ENCODE results near the gene NRG2.

Gene NRG2

DNA sequence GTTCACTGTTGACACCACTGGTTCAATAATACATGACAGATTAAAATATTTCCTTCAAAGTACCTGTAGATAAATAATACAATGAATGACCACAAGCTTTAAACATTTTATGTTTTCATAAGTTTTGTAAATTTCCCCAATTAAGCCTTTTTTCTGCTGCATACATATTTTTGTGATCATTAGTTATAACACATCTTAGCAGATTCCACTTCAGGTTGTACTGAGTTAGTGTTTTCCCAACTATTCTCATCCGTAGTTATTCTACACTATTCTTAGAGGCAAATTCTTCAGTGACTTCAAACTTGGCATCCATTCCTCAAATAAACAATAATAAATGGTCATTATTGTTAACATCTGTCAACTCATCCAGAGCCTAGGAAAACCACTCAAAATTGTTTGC is 100.9 kb downstream of the NRG2 start:
- no peak for DNase-seq (ENCODE audit: low read depth)

DNA sequence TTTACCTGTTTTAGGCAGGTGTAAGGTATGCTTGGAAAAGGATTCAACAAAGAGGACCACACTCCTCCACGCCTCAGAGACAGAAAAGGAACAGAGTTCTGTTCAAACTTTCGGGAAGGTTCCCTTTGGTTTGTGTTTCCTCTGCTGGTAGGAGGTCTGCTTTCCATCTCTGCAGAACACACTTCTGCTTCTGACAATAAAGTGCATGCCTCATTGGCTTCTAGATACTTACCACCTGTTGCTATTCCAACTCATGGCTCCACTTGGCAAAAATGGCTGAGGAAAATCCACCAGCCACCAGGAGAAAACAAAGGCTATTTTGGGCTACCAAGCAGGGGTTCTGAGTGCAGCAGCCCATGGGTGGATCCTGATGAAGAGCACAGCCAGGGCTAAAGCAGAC is 112.7 kb downstream of the NRG2 start:
- DNase-seq (ENCODE audit: low read depth) = no peak

- no peak for DNase-seq (ENCODE audit: low read depth)
Measured at GRCh38 chr5:139926797-139927503, 116.1 kb downstream of the NRG2 start.

DNA sequence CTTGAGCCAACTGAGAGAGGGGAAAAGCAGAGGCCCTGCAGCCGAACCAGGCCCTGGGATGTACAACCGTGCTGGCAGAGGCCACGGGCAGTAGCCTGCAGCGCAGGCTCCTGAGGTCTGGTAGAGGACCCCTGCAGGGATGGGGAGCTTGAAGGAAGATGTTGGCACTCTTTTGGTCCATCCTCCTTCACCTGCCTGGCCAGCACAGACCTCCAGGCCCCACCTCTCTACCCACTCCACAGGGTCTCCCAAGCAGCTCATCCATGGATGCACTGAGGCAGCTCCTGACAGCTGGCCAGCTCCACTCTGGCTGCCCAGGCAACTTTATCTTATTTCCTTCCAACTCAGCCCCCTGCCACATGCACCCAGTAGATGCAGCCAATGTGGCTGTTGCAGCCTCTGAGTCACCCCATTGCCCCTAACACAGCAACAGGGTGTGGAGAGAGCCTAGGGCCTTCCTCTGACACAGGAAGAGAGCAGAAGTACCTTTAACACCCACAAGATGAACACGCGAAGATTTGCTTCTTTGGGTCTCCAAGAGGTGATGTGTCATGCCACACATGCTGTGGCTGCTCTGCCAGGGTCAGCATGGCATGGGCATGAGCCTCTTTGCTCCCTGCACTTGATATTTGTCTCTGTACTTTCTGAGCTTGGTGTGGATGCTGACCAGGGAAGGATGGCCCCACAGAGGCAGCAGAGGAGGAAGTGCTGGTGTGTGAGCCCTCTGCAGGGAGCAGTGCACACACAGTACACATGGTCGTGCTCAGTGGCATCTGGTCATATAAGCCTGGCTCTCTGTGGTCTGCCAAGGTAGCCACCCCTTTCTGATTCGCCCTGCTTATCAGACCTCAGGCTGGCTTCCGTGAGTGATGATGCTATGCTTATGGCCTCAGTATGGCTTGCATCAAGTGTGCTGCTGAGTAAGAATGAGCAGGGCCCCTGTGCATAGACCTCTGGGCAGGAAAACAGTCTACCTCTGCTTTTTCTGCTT is 117.2 kb downstream of the NRG2 start:
- no peak for DNase-seq (ENCODE audit: low read depth)

DNA sequence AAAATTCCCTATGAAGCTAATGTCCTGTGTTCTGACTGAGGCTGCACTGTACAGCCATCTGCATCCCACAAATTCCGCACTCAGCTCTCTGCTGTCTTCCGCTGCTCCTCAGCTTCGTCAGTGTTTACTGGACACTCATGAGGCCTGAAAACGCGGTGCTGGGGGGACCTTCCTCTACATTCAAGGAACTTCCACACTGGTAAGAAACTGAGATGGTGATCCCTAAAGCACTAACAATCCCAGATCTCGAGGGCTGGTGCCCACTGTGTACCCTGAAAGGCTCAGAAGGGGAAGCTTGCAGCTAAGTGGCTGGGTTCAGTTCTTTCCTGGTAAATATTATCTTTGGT is 117.9 kb downstream of the NRG2 start:
- no peak for DNase-seq (ENCODE audit: low read depth)

GRCh38 chr5:139924294-139925215 is 118.5 kb downstream of the NRG2 start:
- no peak for DNase-seq (ENCODE audit: low read depth)

DNA sequence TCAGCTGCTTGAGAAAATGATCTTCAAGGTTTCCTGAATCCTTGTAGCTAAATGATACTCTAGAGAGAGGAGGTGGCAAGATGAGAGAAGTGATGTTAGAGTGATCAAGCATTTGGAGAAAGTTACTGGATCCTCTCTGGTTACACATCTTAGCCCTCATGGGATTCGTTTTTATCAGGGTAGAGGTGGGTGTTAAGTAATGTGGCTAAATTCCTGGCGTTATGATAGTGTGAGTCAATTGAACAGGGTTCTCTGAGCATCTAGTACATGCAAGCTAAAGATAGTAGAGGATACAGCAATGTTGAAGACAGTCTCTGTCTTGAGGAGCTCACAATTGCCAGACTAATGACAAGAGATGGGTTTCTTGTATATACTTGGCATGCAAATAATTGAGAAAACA is 123.8 kb downstream of the NRG2 start:
- no peak for DNase-seq (ENCODE audit: low read depth)

GRCh38 chr5:139915834-139916233 is 127.3 kb downstream of the NRG2 start:
- DNase-seq (ENCODE audit: low read depth) = no peak

GRCh38 chr5:139915266-139915665 is 127.8 kb downstream of the NRG2 start:
- DNase-seq (ENCODE audit: low read depth) = no peak

DNA sequence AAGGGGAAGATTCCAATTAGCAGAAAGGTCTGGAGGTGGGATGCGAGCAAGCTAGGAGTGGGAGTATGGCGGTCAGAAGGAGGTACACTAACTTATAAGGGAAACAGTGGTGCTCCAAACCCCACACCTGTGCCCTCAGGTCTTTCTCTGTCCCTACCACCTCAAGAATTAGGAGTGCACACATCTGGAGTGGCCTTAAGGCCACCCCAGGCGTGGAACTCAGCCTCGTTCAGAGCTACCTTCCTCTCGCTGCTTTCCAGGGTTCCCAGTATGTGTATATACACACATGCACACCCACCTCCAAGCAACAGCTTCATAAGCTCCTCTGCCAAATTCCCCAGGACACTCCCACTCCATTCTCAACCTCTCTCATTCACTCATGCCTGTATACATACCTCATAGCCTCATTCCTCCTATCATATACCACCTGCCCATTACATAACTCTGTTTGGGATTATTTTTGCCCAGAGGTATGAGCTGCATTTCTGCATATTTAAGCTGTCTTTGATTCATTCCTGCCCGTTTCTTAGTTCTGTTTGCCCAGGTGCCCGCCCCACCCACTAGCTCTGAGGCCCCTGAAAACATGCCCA is 128.8 kb downstream of the NRG2 start:
- no peak for DNase-seq (ENCODE audit: low read depth)

DNA sequence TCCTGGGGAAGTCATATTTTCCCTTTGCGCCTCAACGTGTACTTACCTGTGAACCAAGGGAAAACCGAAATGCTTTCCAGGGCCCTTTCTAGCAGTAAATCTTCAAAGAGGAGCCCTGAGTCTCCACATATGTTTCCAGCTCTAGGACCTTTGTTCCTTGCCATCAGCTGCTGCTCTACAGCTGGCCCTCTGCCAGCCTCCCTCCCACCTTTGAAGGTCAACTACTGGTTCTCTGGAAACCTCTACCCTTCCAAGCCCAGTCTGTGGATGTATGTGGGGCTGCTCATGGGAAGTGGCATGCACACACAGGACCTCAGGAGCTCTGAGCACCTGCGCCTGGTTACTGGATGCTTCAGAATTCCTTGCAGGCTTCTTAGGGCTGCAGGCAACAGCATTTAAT is 130.3 kb downstream of the NRG2 start:
- DNase-seq (ENCODE audit: low read depth) = no peak

- no peak for DNase-seq (ENCODE audit: low read depth)
Measured at GRCh38 chr5:139912158-139912557, 130.9 kb downstream of the NRG2 start.

- DNase-seq (ENCODE audit: low read depth) = no peak
Measured at GRCh38 chr5:139911425-139912120, 131.5 kb downstream of the NRG2 start.

- no peak for DNase-seq (ENCODE audit: low read depth)
Measured at GRCh38 chr5:139910901-139911300, 132.2 kb downstream of the NRG2 start.

DNA sequence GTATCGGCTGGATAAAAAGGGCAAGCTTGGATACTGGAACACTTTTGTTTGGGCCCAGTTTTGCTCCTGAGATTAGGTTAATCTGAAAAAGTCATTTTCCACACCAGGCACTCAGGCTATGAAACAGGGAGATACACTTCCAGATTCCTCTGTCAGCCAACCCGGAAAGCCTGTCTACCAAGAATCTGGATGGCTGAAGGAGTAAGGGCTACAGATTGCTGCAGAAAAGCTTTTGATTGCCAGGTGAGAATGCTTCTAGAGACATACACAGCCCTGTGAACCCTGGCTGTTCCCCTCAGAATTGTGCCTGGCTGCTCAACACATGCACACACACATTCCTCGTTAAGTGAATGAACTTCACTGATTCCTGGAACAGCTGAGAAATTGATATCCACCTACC is 133.1 kb downstream of the NRG2 start:
- DNase-seq (ENCODE audit: low read depth) = no peak

DNA sequence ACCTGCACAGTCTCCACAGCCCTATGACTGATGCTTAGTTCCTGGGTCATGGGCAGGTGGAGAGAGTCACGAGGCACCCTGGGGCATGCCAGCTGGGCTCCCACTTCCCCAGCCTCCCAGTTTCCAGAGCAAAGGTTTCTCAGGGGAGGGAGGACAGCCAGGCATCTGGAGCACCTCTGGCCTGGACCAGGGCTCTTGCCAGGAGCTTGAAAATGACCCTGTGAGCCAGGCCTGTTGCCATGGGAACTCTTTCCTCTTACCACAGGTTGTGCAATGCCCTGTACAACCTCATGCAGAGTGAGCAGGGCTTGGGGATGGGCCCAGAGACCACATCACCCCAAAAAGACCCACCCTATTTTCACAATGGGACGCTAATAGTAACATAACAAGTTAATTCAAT is 134.3 kb downstream of the NRG2 start:
- no peak for DNase-seq (ENCODE audit: low read depth)

DNA sequence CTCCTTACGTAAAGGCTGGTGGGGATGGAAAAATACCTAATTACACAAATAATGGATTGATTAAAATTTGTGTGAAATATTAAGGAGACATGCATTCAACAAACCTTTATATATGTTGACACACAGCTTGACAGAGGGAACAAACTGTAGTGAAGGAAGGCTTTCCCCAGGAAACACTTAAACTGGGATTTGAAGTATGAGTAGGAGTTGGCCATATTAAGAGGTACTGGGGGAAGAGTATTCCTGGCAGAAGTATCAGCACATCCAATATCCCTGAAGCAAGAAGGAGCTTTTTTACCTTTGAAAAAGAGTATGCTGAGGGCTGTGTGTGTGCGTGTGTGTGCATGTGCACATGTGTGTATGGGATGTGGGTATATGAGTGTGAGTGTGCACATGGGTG is 136.4 kb downstream of the NRG2 start:
- no peak for DNase-seq (ENCODE audit: low read depth)

GRCh38 chr5:139904816-139905661 is 138.1 kb downstream of the NRG2 start:
- DNase-seq (ENCODE audit: low read depth) = no peak

GRCh38 chr5:139904566-139904815 is 138.6 kb downstream of the NRG2 start:
- no peak for DNase-seq (ENCODE audit: low read depth)

DNA sequence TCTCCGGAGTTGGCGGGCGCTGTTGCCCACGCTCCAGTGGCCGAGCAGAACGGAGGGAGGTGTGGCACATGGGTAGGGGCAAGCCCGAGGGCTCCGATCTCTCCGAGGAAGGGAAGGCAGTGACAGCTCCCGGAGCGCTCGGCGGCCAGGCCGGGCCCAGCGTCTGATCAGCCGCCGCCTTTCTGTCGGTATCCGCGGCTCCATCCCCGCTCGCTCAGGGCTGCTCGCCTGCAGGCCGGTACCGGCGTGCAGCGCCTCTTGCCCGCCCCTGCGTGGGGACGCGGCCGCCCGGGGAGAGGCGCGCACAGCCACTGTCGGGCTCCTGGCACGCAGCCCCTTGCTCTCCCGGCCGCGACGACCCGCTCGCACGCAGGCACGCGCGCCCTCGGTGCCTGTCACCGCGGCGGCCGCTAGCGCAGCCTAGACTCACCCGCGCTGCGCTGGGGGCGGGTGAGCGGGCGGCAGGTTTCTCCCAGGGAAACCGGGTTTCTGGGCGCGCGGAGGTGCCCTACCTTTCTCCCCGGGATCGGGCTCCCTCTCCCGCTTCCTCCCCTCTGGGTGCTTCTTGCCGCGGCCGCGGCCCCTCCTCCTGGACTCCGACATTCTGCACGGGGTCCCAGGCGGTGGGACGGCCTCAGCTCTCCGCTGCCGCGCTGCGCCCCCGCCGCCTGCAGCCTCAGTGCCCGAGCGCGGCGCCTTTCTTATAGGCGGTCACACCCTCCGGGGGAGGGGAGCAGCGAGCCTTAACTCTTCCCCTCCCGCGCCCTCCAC is 139.1 kb downstream of the NRG2 start:
- DNase-seq (ENCODE audit: low read depth) = peak; percentile 8

All from activated T-cell treated with anti-CD3 and anti-CD28 coated beads for 48 hours (primary cell).